Measurements from ENCODE around the gene MFAP4. TPM values are rescaled to one million over a fixed set of nuclear protein-coding genes. Genes with fewer than 3 reads are reported as not detected.

Gene MFAP4
- total RNA-seq, 3 donors from 2014 or later, result 19.0 to 127 (median 44.2) TPM

DNA sequence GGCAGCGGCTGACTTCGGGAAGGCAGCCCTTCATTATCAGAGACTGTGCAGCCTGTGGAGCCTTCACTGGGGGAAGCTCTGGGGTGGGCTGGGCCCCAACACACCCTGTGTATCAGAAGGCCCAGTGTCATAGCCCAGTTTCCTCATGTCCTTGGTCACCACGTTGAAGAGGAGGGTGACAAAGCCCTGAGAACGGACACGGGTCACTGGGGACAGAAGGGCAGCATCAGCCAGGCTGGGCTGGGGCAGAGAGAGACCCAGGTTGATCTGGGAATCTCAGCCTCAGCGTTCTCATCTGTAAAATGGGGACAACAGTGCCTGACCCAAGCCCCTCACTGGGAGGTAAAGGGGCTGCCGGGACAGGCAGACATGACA, 43.7 kb downstream of the MFAP4 start:
- ATAC-seq (no peak), DNase-seq (no peak)
- H3K4me1 ChIP-seq (ENCODE audit: low read depth), result peaks cover 11% of the 10 kb centered on the region
- H3K4me3 ChIP-seq, result no peak overlapping the region
- no peaks in the 10 kb centered on the region for H3K9me3 ChIP-seq
- TF ChIP-seq, protein P1, sequence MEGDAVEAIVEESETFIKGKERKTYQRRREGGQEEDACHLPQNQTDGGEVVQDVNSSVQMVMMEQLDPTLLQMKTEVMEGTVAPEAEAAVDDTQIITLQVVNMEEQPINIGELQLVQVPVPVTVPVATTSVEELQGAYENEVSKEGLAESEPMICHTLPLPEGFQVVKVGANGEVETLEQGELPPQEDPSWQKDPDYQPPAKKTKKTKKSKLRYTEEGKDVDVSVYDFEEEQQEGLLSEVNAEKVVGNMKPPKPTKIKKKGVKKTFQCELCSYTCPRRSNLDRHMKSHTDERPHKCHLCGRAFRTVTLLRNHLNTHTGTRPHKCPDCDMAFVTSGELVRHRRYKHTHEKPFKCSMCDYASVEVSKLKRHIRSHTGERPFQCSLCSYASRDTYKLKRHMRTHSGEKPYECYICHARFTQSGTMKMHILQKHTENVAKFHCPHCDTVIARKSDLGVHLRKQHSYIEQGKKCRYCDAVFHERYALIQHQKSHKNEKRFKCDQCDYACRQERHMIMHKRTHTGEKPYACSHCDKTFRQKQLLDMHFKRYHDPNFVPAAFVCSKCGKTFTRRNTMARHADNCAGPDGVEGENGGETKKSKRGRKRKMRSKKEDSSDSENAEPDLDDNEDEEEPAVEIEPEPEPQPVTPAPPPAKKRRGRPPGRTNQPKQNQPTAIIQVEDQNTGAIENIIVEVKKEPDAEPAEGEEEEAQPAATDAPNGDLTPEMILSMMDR (IDR thresholded peaks at IDR 0.05), result no peak
- no peaks in the 10 kb centered on the region for H3K36me3 ChIP-seq (ENCODE audit: low read depth)
- intact Hi-C loops (cut with DNase I, micrococcal nuclease), result no loop called here

DNA sequence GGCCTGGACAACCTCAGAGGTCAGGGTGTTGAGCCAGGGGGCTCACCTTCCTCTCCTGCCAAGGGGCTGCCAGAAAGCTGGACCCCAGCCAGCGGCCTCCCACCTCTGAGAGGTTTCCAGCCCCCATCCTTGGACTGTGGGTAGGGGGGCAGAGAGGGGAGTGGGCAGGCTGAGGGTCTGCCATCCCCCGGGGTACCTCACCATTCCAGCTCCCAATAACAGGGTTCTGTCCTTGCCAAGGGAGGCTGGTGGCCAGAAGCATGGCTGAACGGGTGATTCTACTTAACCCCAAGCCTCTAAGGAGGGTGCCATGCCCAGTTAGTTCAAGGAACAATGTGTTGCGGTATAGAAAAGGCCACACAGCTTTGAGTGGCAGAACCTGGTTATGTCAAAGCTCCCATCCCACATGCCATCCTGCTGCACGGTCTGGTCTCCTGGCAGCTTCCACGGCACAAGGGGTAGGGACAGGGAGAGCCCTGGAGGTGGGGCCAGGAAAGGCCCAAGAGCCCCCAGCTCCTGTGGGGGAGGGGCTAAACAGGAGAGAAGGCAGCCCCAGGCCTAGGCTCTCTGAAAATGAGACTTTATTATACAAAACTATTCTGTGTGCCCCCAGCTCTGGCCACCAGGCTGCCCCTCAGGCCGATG, 44.3 kb downstream of the MFAP4 start:
- Histone ChIP-seq H3K4me3 (no peak overlapping the region), H3K4me1 (ENCODE audit: low read depth) (peaks cover 9% of the 10 kb centered on the region), H3K36me3 (ENCODE audit: low read depth) (no peaks in the 10 kb centered on the region), H3K9me3 (no peaks in the 10 kb centered on the region)
- intact Hi-C loops (cut with DNase I, micrococcal nuclease), result no loop called here
- ATAC-seq (no peak), DNase-seq (no peak)
- TF ChIP-seq, protein P1 (IDR thresholded peaks at IDR 0.05), result no peak

DNA sequence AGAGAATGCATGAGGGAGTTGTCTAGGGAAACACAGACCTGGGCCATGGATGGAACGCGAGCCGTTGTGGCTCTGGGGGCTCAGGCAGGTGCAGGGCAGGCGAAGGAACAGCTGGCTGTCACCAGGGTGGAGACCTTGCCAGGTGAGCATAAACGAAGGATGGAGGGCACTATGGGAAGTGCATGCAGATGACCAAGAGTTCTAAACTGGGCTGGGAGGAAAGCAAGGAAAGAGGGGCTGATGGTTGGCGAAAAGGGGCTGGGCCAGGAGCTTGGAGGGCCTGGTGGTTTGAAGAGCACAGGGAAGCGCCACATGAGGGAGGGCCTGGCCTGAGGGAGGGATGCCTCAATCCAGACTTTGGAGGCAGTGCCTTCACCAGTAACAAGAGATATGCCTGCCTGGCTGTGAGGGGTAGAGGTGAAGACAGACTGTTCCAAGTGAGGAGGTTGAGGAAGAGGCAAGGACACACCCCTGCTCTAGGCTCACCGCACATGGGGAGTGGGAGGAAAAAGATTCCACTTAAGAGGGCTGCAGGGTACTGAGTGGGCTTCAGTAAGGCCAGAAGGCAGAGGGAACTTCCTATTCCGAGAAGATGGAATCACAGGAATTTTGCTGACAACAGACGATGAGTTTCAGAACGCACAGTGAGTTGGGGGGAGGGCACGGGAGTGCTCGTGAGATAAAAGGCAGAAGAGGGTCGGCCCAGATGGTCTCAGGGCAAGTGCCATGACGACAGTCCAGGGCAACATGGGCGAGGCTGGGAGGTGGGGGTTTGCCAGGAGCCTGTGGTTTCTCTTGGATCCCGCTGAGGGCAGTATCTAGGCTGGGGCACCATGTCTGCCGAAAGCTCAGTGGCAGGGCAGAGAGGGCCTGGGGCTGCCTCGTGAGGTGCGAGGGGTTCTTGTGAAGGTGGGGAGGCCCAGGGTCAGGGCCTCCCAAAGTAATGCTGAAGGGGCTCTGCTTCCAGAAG, 45.1 kb downstream of the MFAP4 start:
- no peak for ATAC-seq
- no peaks in the 10 kb centered on the region for H3K36me3 ChIP-seq (ENCODE audit: low read depth)
- H3K4me3 ChIP-seq, result no peak overlapping the region
- TF ChIP-seq, protein P1 (IDR thresholded peaks at IDR 0.05), result no peak
- peaks cover 5% of the 10 kb centered on the region for H3K4me1 ChIP-seq (ENCODE audit: low read depth)
- intact Hi-C loops (cut with DNase I, micrococcal nuclease), result no loop called here
- no peak for DNase-seq
- no peaks in the 10 kb centered on the region for H3K9me3 ChIP-seq

DNA sequence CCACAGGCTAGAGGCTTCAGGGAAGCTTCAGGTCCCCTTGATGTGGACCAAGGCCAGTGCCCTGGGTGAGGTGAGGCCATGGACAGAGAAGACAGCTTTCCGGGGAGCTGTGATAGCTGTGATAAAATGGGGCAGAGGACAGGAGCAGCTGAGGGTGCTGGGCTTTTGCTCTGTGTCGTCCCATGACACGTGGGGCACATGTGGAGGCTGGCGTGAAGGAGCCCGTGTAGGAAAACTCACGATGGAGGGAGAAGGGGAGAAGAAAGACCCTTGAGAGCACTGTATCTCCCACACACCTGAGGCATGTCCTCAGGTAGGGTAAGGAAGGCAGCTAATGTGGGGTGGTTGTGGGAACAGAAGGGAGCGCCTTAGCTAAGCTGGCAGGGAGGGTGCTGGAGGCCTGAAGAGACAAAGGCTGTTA, 45.8 kb downstream of the MFAP4 start:
- DNase-seq, result no peak
- no peak for ATAC-seq

DNA sequence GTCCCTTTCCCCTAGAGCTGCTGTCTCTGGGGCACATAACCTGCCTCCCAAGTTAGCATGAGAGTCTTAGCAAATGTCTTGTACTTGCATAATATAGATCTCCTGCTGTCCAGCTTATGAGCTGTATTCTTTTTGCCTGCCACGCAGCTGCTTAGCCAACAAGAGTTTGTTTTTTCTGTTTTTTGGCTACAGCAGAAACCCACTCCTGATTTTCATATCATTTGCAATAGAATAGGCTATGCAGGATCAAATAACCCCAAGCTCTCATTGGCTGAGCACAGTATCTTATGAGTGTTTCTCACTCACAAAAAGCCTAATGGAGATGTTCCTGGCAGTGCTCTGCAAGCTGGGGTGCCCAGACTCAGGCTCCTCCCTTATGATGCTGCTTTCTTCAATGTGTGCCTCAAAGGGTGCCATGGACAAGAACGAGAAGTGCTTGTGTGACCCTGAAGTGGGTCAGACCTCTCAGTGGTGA, 47.6 kb downstream of the MFAP4 start:
- Histone ChIP-seq H3K4me1 (ENCODE audit: low read depth) (peaks cover 3% of the 10 kb centered on the region), H3K4me3 (no peak overlapping the region), H3K36me3 (ENCODE audit: low read depth) (no peaks in the 10 kb centered on the region), H3K9me3 (no peaks in the 10 kb centered on the region)
- ATAC-seq (no peak), DNase-seq (no peak)
- intact Hi-C loops (cut with DNase I, micrococcal nuclease), result no loop called here
- TF ChIP-seq, protein P1 (IDR thresholded peaks at IDR 0.05), result no peak

More for the DNA sequence above, 45.8 kb downstream of the MFAP4 start:
- Histone ChIP-seq H3K9me3 (no peaks in the 10 kb centered on the region), H3K36me3 (ENCODE audit: low read depth) (no peaks in the 10 kb centered on the region), H3K4me1 (ENCODE audit: low read depth) (peaks cover 5% of the 10 kb centered on the region), H3K4me3 (no peak overlapping the region)
- TF ChIP-seq, protein P1 (IDR thresholded peaks at IDR 0.05), result no peak
- intact Hi-C loops (cut with DNase I, micrococcal nuclease), result no loop called here

All from mucosa of descending colon (tissue), 3 donors.